Ovary (tissue), 9 donors: ENCODE results near the gene CEACAM4. TPM values are rescaled to one million over a fixed set of nuclear protein-coding genes. Genes with fewer than 3 reads are reported as not detected.
A peak's percentile ranks its signal among the peaks of the same experiment; 100 is the strongest.

Experiments
- DNase-seq, 5 donors: peaks; one replicate each; pipeline ENCODE4 v3.0.0-alpha.2; 2019 to 2020
- H3K27ac ChIP-seq, 2 donors: fragments of 200-600 bp; one replicate each; pipeline versions ENCODE4 v1.5.1 to v1.8.0; 2019 to 2022
- H3K27me3 ChIP-seq: fragments of 200-600 bp; one replicate; pipeline ENCODE4 v1.8.0; 2022
- H3K36me3 ChIP-seq: fragments of 200-600 bp; sonication (generic); one replicate; pipeline ENCODE4 v1.5.1; 2019
- H3K4me1 ChIP-seq: one replicate; pipeline ENCODE4 v1.8.1; 2013; ENCODE audit warnings: mild to moderate bottlenecking, moderate library complexity; ENCODE audit not compliant: insufficient read depth
- H3K4me3 ChIP-seq: fragments of 200-600 bp; sonication (generic); one replicate; pipeline ENCODE4 v1.5.1; 2017
- H3K9me3 ChIP-seq, 2 donors: fragments of 200-600 bp in 1 of 2; sonication (generic) in 1 of 2; one replicate each; pipeline versions ENCODE4 v1.5.1 to v1.8.1; 2013 to 2019; ENCODE audit warnings: mild to moderate bottlenecking in 1 of 2, moderate library complexity in 1 of 2
- EP300 ChIP-seq: sonication (generic); formaldehyde crosslinking; IDR thresholded peaks from one replicate; pipeline ENCODE4 v1.6.1; 2017; ENCODE audit warnings: antibody characterized with exemption
- POLR2A ChIP-seq: fragments of 450-650 bp; IDR thresholded peaks from one replicate; pipeline ENCODE4 v1.6.1; 2017; ENCODE audit warnings: antibody characterized with exemption, mild to moderate bottlenecking, moderate library complexity
- WGBS, 3 donors: extraction: QIAGEN DNeasy Blood & Tissue Kit in 1 of 3; methylation state at CpG; one replicate each; pipeline versions ENCODE4 v1.1.5 to v1.1.7; 2013 to 2017; 5-methylcytosine and 5-hydroxymethylcytosine counted together
- intact Hi-C, 4 donors: fragments of 100-400 bp; cut with DNase I; formaldehyde crosslinking; loops; one replicate each; pipeline versions ENCODE4 v1.11.0 to v1.15.1; 2022 to 2023
- polyA plus RNA-seq, 2 donors: library from polyadenylated mRNA; stranded (reverse); fragments of 200-250 nt in 1 of 2; fragments of 350-450 nt in 1 of 2; fragmentation: Illumina TruSeq in 1 of 2; extraction: RNeasy Lipid Tissue Mini Kit (QIAGEN cat#74804) in 1 of 2; gene quantifications; one replicate each; pipeline ENCODE4 v1.2.3, GENCODE V29; 2013 to 2014
- total RNA-seq, 7 donors: library from RNA; depleted of rRNA in 2 of 7; stranded (reverse); fragments of >200 nt in 2 of 7; fragmentation: NEBNext Ultra II Directional in 3 of 7; extraction: Animal tissue kit (Norgen Biotek cat#: 25700) in 3 of 7; gene quantifications; one replicate each; pipeline versions ENCODE4 v1.1.0 to v1.2.4, GENCODE V29; 2016 to 2023
- TF ChIP-seq, protein P1 (sequence below), 3 donors: fragments of 450-650 bp in 2 of 3; fragments of 200-600 bp in 1 of 3; IDR thresholded peaks; one replicate each; pipeline versions ENCODE4 v1.5.1 to v1.8.0; 2016 to 2022; ENCODE audit warnings: antibody characterized with exemption in 3 of 3, mild to moderate bottlenecking in 1 of 3
- donor health status: DM: no; HTN: no; CAD: no; lungs with moderate emphysema.
- donor health status: DM: no; HTN: no; CAD: no.
- donor health status: Bipolar disorder and iron deficiency.
- donor health status: DM: yes; HTN: yes; CAD: no.
- donor health status: DM: no; HTN: no; CAD: no.
- donor health status: DM: yes; HTN: yes; CAD: no.

Gene CEACAM4
- total and polyA plus RNA-seq, 9 donors: 0.18 to 0.74 (median 0.32) TPM; not detected in 4

DNA sequence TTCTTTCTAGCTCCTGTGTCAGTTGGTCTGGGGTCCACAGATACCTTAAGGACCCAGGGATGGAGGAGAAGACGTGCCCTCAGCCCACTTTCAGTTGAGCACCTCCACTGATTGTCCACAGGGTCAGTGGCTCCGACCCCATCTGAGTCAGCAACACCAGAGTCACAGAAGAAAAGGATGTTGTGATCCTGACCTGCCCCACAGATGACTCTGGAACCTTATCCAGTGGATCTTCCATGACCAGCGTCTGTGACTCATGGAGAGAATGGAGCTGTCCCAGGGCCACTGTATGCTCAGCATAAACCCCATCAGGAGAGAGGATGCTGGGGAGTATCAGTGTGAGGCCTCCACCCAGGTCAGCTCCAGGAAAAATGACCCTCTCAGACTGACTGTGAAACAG, 22.0 kb downstream of the CEACAM4 start:
- Histone ChIP-seq H3K27me3 (no peaks in the 10 kb centered on the region), H3K4me3 (no peak overlapping the region), H3K9me3 (no peaks in the 10 kb centered on the region), H3K27ac (no peak overlapping the region), H3K36me3 (no peaks in the 10 kb centered on the region), H3K4me1 (no peaks in the 10 kb centered on the region)
- DNase-seq: no peak
- WGBS, 3 donors: 30 to 37% (median 32%) methylated on average over 3 of the region's 3 CpGs
- intact Hi-C loops: no loop called here
- TF ChIP-seq POLR2A (no peak), EP300 (no peak)
- TF ChIP-seq, protein P1, sequence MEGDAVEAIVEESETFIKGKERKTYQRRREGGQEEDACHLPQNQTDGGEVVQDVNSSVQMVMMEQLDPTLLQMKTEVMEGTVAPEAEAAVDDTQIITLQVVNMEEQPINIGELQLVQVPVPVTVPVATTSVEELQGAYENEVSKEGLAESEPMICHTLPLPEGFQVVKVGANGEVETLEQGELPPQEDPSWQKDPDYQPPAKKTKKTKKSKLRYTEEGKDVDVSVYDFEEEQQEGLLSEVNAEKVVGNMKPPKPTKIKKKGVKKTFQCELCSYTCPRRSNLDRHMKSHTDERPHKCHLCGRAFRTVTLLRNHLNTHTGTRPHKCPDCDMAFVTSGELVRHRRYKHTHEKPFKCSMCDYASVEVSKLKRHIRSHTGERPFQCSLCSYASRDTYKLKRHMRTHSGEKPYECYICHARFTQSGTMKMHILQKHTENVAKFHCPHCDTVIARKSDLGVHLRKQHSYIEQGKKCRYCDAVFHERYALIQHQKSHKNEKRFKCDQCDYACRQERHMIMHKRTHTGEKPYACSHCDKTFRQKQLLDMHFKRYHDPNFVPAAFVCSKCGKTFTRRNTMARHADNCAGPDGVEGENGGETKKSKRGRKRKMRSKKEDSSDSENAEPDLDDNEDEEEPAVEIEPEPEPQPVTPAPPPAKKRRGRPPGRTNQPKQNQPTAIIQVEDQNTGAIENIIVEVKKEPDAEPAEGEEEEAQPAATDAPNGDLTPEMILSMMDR (IDR thresholded peaks at IDR 0.05): no peak

DNA sequence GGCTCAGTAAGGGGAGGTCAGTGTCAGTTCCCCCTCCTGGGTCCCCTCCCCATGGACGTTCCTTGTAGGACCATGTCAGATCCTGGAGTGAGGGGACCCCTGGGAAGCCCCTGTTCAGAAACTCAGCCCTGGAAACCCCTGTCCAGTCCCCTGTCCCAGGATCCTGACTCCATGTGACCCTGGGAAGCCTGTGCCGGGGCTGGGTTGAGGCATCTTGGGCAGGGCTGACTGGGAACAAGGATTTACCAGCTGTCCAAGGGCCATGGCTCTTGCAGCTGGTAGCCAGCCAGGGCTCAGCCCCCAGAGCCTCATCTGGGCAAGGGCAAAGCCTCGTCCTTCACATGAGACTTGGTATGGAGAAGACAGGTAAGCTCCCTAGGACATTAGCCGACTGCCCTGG, 25.1 kb downstream of the CEACAM4 start:
- Histone ChIP-seq H3K27me3 (no peaks in the 10 kb centered on the region), H3K9me3 (no peaks in the 10 kb centered on the region), H3K4me3 (no peak overlapping the region), H3K36me3 (no peaks in the 10 kb centered on the region), H3K27ac (no peak overlapping the region), H3K4me1 (no peaks in the 10 kb centered on the region)
- 40 to 52% (median 48%) methylated on average over 4 of the region's 4 CpGs for WGBS, 3 donors
- intact Hi-C loops: no loop called here
- TF ChIP-seq EP300 (no peak), POLR2A (no peak)
- TF ChIP-seq, protein P1 (IDR thresholded peaks at IDR 0.05): no peak
- DNase-seq: no peak

DNA sequence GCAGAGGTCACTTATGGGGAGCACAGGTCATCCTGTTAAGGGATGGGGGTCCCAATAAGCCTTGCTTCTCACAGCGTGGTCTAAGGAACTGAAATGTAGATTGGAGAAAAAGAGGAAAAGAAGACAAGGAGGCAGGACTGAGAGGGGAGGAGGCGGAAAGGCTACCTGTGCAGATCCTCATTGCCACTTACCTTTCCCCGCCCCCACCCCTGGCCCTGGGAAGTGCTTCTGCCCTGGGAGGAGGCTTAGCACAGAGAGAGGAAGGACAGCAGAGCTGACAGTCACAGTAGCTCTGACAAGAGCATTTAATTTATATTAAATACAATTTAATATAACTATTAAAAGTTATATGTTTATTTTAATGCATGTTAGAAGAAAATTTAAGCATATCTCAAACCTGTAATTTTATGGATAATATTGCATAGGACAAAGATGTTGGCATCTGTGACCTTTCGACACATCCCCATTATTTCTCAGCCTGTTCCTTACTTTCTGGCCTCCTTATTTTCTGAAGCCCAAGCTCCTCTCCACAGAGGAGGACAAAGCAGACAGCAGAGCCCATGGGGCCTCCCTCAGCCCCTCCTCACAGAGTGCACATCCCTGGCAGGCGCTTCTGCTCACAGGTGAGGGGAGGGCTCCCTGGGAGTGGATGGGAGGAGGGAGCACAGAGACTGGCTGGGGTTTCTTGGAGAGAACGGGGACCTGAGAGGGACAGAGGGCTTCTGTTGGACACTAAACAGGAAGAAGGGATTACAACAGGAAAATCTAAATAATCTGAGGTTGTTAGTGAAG, 27.5 kb downstream of the CEACAM4 start:
- Histone ChIP-seq H3K9me3 (no peaks in the 10 kb centered on the region), H3K4me3 (no peak overlapping the region), H3K27ac (no peak overlapping the region), H3K27me3 (no peaks in the 10 kb centered on the region), H3K4me1 (no peaks in the 10 kb centered on the region), H3K36me3 (no peaks in the 10 kb centered on the region)
- no peak for TF ChIP-seq EP300
- TF ChIP-seq, protein P1 (IDR thresholded peaks at IDR 0.05): no peak
- TF ChIP-seq POLR2A: no peak
- 23 to 27% (median 26%) methylated on average over 6 of the region's 6 CpGs for WGBS, 3 donors
- DNase-seq: no peak
- intact Hi-C loops: no loop called here

DNA sequence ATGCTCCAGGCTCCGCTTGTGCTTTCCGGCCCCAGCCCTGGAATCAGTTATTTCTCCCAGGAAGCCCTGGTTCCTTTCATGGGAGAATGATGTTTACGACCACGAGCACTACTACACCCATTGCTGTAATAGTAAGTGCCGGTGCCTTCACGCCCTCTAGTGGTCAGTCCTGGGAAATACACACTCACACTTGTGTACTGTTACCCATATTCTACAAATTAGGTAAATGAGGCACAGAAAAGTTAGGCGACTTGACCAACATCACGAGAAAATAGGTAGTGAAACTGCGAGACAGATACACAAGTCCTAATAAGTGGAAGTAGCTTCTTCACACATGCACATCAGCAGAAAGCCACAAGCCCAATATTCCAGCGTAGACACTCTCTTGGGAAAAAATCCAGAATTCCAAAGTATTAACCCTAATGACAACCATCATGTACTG, 29.3 kb downstream of the CEACAM4 start:
- H3K27me3 ChIP-seq: no peaks in the 10 kb centered on the region

More for the DNA sequence above, 29.3 kb downstream of the CEACAM4 start:
- Histone ChIP-seq H3K9me3 (no peaks in the 10 kb centered on the region), H3K27ac (no peak overlapping the region), H3K36me3 (no peaks in the 10 kb centered on the region), H3K4me1 (no peaks in the 10 kb centered on the region), H3K4me3 (no peak overlapping the region)
- TF ChIP-seq POLR2A: no peak
- TF ChIP-seq, protein P1 (IDR thresholded peaks at IDR 0.05): peak; percentile 16 to 47 (median 45)
- peak; percentile 22 to 55 (median 40) for DNase-seq
- intact Hi-C loops: no loop called here
- 6 to 10% (median 8%) methylated on average over 10 of the region's 10 CpGs for WGBS, 3 donors
